Fibroblast of mammary gland (primary cell): ENCODE data around the gene LCP2.
A peak's percentile ranks its signal among the peaks of the same experiment; 100 is the strongest.

Source experiments
- DNase-seq: peaks from one replicate; pipeline ENCODE4 v3.0.0-alpha.2; 2010; ENCODE audit warnings: low read depth
- H3K4me3 ChIP-seq: 2 replicates; pipeline ENCODE4 v1.5.1; 2011; ENCODE audit warnings: low read depth, mild to moderate bottlenecking, low read length, moderate library complexity; ENCODE audit not compliant: control insufficient read depth
- TF ChIP-seq, protein P1 (sequence below): conservative IDR thresholded peaks from 2 replicates; pipeline ENCODE4 v1.5.1; 2011; ENCODE audit warnings: low read depth, low read length, inconsistent platforms; ENCODE audit not compliant: control insufficient read depth, insufficient read depth

The LCP2 gene

DNA sequence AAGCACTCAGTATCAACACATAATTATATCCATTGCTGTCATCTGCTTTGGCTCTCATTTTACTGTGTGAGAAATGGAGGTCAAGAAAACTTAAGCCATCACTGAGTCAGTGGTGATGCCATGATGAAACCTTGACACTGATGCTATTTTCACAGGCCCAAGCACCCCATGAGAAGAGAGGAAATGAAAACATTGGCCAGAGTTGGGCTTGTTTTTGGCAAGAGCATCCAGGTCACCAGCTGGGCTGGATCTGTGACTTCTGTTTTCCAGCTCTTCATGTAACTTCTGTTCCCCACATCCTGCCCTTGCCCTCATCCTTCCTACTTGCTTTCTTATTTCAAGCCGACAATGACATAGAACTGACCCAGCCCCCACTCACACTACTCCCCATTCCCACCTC lies 10.0 kb downstream of the LCP2 start:
- no peak overlapping the region for H3K4me3 ChIP-seq
- TF ChIP-seq, protein P1, sequence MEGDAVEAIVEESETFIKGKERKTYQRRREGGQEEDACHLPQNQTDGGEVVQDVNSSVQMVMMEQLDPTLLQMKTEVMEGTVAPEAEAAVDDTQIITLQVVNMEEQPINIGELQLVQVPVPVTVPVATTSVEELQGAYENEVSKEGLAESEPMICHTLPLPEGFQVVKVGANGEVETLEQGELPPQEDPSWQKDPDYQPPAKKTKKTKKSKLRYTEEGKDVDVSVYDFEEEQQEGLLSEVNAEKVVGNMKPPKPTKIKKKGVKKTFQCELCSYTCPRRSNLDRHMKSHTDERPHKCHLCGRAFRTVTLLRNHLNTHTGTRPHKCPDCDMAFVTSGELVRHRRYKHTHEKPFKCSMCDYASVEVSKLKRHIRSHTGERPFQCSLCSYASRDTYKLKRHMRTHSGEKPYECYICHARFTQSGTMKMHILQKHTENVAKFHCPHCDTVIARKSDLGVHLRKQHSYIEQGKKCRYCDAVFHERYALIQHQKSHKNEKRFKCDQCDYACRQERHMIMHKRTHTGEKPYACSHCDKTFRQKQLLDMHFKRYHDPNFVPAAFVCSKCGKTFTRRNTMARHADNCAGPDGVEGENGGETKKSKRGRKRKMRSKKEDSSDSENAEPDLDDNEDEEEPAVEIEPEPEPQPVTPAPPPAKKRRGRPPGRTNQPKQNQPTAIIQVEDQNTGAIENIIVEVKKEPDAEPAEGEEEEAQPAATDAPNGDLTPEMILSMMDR, result no peak
- DNase-seq, result peak; percentile 75

DNA sequence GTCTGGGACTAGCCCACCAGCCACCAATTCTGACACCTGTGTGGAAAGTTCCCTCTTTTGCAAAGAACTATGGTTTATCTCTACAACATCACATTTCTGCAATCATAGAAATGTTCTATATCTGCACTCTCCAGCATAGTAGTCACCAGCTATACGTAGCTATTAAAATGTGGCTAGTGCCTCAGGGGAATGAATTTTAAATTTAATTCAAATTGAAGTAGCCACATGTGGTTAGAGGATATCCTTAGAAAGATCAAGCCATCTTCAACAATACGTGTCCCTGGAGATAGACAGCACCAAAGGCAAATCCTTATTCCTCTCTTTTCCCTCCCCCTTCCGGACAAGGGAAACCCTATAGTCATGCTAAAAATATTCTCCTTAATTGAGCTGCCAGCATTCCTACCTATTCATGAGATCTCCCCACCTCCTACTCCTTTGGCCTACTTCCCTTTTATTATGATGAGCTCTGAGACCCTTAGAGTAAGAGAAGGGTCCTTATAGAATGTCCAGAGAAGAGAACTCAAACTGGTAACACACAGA lies 11.1 kb downstream of the LCP2 start:
- DNase-seq, result no peak
- TF ChIP-seq, protein P1, result no peak
- H3K4me3 ChIP-seq, result no peak overlapping the region

DNA sequence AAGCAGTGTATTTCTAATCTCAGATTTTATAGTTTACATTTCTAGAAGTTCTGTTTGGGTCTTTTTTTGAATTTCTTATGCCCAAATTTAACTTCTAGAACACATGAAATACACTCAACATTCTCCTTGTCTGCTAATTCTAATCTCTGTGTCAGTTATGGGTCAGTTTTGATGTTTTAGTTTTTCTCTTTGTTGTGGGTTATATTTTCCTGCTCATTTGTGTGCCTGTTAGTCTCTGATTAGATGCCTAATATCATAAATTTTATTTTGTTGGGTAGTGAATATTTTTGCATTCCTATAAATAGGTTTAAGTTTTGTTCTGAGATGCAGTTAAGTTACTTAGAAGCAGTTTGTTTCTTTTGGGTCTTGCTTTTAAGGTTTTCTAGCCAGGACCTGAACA lies 12.4 kb downstream of the LCP2 start:
- TF ChIP-seq, protein P1, result no peak
- no peak for DNase-seq
- H3K4me3 ChIP-seq, result no peak overlapping the region

DNA sequence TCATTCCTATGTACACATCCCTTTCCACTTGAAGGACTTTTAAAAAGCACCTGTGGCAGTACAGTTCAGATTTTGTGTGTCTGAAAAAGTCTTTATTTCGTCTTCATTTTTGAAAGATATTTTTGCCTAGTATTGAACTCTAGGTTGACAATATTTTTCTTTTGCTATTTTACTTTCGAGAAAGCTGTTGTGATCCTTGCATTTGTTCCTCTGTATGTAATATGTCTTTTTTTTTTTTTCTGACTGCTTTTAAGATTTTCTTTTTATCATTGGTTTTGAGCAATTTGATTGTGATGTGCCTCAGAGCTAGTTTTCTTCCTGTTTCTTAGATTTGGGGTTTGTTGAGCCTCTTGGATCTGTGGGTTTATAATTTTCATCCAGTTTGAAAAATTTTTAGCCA lies 13.3 kb downstream of the LCP2 start:
- H3K4me3 ChIP-seq, result no peak overlapping the region
- TF ChIP-seq, protein P1, result no peak
- DNase-seq, result no peak

DNA sequence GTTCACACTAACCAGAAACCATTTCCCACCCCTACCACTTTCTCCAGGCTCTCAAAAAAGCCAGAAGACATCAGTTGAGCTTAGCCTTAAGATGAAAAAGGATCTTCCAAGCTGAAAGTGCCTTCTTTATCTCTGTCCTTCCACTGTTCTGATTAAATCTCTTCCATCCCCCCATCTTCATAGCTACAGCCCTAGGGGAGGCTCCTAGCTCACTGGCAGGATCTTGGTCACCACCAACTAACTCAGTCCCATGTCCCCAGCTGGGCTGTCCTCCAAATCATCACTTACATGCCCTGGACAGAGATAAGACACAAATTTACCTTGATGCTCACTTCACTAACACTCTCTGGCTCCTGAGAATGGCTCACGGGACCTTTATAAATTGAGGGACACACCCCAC lies 14.3 kb downstream of the LCP2 start:
- no peak overlapping the region for H3K4me3 ChIP-seq
- DNase-seq, result no peak
- TF ChIP-seq, protein P1, result no peak

DNA sequence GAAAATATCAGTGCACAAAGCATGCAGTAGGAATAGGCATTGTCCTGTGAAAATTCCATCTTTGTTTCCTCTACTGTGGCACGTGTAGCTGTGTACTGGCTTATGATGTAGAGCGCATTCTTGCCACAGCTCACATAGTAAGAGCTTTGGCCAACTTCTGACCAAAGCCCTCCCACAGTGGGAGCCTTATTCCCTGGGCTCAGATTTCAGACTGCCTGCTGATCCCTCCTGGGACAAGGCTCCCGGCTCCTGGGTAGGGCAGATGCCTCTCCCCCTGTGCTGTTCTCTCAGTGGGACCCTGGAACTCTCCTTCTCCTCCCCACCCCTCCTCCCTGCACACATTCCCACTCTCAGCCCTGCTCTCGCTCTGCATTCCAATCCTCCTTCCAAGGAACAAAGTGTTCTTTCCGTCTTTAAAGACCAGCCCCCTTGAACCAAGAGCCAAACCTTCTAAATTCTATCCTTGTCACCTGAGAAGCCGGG lies 17.5 kb downstream of the LCP2 start:
- TF ChIP-seq, protein P1, result no peak
- H3K4me3 ChIP-seq, result no peak overlapping the region
- peak; percentile 29 for DNase-seq

DNA sequence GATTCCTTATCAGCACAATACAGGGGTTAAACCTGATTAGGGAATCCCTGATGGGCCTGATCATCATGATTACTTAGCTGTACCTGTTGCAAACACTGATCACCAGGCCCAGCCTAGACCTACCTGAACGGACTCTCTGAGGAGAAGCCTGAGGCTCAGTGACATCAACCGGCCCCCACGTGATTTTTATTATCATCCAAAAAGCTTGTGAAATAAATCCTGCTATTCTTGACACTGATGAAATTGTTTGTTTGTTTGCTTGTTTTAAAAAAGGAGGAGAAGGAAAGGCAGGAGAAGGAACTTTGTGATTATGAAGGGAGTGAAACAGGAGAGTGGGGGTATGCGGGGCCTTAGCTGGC lies 18.1 kb downstream of the LCP2 start:
- no peak overlapping the region for H3K4me3 ChIP-seq
- no peak for DNase-seq
- TF ChIP-seq, protein P1, result no peak
